Limb (tissue), 2 donors: Measurements from ENCODE around the gene ITGBL1.

ENCODE experiments used
- DNase-seq, 2 donors: peaks; one replicate each; pipeline ENCODE4 v3.0.0-alpha.2; 2016; ENCODE audit errors: extremely low spot score in 2 of 2

ITGBL1 gene

DNA sequence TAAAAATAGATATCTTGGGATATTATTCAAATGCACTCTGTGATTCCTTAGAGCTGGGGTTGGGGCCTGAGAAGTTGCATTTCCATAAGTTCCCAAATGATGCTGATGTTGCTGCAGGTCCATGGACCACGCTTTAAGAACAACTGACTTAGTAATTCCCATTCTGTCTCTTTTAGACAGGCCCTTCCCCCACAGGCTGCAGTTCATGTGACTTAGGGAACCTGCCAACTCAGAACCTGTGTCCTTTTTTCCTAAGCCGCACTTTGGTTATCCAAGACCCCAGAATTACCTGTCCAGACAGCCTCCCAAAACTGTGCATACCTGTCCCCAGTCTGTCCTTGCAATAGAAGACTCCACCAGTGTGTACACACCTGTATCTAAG lies 1.7 kb upstream of the ITGBL1 start:
- DNase-seq = no peak

DNA sequence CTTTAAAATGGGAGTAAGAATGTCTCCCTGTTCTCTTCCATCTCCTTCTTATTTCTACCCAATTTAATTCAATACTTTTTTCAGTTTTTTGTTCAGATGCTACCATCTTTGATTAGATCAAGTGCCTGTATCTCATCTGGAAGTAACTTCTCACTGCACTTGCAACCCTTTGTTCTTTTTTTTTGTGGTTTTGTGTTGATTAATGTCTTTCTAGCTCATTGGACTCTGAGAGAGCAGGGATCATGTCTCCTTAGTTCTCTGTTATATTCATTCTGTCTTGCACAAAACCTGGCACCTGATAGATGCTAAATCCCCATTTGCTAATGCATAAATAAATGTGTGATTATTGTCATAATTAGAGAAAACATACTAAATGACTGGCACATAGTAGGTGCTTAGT lies 834 bp upstream of the ITGBL1 start:
- DNase-seq = no peak

GRCh38 chr13:101453784-101454201 lies 1.3 kb downstream of the ITGBL1 start:
- peak in 1 of 2 donors; percentile 42 for DNase-seq

DNA sequence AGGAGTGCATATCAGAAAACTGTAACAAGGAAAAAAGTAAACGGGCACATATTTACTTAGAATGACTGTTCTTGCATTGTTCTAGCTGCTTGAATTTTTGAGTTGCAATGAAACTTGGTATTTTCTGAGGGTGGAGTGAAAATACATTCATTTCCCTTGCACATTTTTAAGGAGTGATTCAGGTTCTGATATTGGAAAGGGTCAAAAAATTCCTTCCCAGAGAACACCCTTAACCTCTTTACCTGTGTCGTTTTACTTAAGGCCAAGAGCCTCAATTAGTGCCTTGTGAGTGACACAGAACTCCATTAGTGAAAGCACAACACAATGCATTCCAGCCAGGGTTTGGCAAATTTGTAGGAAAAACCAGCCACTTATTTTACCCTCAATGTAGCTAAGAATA lies 2.3 kb downstream of the ITGBL1 start:
- DNase-seq = no peak

DNA sequence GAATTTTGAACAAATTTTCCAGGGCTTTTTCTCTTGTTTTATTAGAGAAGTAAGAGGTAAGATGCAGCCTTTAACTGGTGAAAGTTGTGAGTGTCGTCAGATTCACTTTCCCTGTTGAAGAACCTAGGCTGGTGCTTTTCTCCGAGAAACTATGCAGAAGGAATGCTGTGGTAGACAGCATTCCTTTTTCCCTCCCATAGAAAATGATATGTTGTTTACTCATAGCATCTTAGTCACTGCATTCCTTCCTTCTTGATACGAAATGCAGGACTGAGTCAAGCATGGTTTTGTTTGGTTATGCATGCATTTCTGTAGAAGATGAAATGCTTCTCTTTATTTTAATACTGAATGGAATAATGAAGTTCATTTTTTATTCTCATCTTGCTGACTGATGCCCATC lies 3.4 kb downstream of the ITGBL1 start:
- DNase-seq = no peak

GRCh38 chr13:101457176-101457575 lies 4.7 kb downstream of the ITGBL1 start:
- DNase-seq = no peak

- DNase-seq = no peak
These were observed 13.4 kb downstream of the ITGBL1 start for GRCh38 chr13:101465877-101466276.

DNA sequence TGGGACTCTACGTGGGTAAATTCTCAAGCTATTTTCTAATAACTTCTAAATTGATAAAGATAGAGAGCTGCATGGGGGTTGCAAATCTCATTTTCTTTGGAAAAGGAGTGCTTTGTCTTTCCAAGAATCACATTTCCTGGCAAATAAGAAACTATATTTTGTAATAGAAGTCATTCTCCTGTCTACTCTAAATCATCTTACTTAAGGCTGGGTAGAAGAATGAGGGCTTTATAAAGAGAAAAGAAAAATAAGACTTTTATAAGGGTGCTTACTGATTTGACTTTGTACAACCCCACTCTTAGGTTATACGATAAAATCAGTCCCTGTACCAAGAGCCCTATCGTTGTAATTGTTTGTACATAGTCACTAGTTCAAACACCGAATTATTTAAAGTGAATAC lies 14.9 kb downstream of the ITGBL1 start:
- DNase-seq = no peak

DNA sequence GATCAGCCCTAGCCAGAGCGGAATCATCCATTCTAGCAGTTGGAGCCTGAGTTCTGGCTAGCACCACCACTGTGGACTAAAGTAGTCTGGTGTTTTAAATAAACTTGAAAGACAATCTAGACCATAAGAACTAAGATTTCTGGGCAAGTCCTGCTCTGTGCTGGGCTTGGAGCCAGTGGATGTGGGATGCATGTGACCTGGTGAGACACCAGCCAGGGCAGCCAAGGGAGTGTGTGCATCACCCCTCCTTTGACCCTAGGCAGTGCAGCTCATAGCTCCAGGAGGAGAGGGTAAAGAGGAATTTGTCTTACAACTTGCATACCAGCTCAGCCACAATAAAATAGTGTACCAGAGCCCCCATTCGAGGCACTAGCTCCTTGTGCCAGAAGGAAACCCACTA lies 21.0 kb downstream of the ITGBL1 start:
- no peak for DNase-seq

GRCh38 chr13:101474419-101474957 lies 22.0 kb downstream of the ITGBL1 start:
- DNase-seq = peak; percentile 22 to 44

DNA sequence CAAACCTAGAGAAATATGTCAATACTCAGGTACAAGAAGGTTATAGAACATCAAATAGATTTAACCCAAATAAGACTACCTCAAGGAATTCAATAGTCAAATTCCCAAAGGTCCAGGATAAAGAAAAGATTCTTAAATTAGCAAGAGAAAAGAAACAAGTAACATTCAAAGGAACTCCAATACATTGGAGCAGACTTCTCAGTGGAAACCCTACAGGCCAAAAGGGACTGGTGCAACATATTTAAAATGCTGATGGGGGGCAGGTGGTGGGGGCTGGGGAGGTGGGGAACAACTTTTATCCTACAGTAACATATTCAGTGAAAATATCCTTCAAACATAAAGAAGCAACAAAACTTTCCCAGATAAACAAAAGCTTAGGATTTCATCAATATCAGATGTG lies 23.1 kb downstream of the ITGBL1 start:
- DNase-seq = no peak

DNA sequence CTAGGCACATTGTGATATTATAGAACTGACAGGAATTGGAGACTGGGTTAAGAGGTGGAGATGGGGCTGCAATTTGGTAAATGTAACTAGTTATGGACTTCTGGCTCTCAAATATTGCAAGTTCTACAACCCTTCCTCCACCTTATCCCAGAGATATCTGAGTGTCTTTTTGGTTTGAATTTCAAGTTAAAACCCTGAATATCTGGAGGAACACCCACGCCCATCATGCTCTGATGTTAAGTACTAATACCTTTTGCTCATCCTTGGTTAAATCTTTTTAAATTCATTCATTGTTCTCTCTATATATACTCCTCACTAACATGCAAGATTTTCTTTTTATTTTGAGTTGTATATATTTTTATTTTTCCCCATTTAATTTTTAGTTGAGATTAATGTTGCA lies 28.9 kb downstream of the ITGBL1 start:
- DNase-seq = no peak

DNA sequence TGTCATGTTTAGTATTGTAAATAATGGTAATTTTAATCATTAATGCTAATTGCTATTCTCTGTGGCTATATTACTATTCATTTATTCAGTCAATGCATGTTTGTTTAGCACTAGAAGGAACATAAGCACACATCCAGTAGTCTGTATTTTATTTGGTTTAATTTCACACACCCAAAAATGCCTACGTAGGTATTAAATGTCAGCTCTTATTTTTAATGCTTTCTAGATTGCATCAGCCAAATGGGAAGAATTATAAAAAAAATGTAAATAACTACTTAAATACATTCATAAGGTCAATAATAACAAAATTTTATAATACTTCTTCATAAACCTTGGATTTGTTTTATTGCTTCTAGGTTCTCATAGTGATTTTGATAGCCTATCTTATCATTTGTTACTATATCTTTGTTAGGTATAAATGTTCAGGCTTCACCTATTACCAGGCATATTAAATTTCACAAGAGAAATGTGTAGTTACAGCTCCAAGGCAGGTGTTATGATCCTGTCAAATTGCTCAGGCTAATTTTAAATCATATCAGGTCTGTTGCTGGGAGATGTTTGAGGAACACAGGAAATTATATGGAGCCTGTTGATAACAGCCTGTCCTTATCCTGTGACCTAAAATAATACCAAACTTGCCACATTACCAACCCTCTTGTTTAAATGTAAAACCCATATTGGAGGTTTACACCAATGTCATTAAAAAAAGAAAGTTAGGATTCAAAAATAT lies 34.4 kb downstream of the ITGBL1 start:
- DNase-seq = no peak

GRCh38 chr13:101487438-101487830 lies 35.0 kb downstream of the ITGBL1 start:
- DNase-seq = no peak

DNA sequence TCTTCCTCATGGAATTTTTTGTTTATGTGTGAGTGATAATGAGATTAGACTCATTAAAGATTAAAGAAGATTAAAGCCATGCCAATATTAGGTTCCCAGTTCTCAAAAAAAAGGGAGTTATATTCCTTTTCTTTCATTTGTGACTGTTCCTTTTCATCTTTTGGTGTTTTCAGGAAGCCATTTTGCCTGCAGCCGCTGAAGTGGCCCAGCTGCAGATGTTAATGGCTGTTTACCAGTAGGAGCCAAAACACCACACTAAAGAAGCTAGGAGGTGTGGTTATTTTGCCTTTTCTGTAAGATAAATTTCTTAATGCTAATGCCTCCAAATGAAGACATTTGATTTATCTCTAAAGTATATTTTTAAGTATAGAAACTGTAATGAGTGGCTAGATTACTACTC lies 36.3 kb downstream of the ITGBL1 start:
- DNase-seq = no peak

DNA sequence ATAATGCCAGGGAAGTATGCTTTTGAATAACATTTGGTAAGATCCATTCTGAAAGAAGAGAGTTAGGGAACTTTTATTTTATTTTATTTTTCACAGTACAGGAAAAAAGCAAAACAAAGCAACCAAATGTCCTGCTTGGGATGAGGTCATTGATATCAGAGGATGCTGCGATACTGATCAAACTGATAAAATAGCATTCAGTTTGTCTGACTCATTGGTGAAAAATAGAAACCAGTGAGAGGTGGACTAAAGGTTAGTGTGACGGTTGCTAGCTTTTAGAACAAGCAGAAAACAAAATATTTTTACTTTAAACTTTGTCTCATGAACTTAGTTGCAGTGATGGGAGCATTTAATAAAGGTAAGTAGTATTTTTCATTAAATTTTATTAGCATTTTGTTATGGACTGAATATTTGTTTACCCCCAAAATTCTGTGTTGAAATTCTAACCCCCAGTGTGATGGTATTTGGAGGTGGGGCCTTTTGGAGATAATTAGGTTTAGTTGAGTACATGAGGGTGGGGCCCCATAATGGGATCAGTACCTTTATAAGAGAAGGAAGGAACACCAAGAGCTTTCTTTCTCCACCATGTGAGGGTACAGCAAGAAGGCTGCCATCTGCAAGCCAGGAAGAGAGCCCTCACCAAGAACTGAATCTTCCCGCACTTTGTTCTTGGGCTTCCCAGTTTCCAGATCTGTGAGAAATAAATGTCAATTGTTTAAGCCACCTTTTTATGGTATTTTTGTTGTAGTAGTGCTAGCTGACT lies 37.3 kb downstream of the ITGBL1 start:
- no peak for DNase-seq

DNA sequence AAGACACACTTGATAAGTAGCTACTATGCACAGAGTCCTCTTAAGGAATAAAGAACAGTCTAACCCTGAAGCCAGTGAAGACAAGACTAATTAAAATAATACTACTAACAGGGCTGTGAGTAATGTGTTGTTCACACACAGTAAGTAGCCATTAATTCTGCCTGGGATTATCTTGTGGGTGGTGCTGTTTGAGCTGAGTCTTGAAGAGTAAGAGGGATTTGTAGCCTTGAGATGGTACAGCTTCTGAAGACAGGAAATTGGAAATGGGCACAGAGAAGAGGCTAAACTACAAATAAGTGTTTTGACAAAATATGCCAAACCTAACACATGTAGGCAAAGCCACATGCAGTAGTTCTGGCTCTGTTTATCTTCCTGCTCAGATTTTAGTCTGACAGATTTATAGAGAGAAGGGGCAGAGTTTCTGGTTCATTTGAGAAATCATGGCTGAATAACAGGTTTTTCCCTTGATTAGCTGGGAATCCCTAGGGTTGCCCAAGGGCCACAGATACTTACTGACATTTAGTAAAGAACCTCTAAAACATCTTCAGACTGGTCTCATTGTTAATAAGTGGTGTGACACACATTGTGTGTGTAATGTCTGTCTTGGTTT lies 38.0 kb downstream of the ITGBL1 start:
- no peak for DNase-seq

GRCh38 chr13:101492251-101492910 lies 39.9 kb downstream of the ITGBL1 start:
- peak; percentile 7 to 30 for DNase-seq

DNA sequence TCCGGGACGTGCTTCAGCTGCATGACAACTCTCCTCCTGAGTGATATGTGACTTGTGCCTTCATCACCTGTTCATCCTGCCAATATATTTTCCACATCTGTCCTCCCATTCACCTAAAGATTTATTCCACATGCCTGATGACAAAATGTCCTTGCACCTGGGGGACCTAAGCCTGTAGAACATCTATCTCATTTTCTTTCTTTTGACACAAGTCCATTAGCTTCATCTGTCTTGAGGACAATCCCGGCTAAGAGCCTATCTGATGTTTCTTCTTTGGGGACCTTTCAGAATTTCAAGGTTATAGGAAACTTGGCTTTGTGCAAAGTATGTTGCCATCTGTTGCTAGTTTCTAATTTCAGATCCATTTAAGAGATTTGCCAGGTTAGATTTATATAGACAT lies 41.1 kb downstream of the ITGBL1 start:
- DNase-seq = no peak

DNA sequence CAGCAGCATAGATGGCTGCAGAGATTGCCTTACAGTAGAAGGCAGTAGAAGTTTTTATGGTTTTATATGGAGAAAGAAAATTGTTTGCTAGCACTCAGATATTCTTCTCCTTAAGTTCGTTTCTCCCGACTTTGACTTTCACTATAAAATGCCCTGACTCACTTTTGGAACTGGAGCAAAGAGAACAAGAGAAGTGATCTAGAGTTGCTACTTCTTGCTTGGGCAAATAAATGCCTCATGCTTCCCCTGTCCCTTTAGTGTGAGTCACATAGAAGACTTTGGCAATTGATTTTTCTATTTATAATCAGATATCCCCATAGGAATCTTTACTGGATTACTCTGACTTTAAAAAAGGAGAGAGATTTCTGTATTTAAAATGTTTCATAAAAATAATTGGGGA lies 46.9 kb downstream of the ITGBL1 start:
- no peak for DNase-seq

GRCh38 chr13:101502618-101503017 lies 50.1 kb downstream of the ITGBL1 start:
- no peak for DNase-seq

DNA sequence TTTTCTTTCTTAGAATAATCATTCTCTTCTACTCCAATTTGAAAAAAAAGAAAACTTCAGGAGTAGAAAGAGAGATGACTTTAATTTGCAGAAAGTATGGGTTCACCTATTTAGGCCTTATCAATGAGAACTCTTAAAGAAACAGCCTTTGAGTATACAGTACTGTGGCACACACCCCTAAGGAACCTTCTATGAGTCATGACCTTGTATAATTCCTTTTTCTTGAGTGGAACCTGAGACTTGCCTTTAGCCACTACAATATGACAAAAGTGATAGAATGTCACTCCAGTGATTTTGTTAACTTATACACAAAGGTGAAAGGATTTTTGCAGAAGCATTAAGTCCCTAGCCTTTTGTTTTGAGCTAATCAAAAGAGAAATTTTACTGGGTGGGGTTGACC lies 58.7 kb downstream of the ITGBL1 start:
- no peak for DNase-seq
